SJSA1 (cell line): ENCODE measurements around the gene KNDC1. TPM values are rescaled to one million over a fixed set of nuclear protein-coding genes. Genes with fewer than 3 reads are reported as not detected.
A peak's percentile ranks its signal among the peaks of the same experiment; 100 is the strongest.
"Not testable (repeated sequence)": the region's sequence is repeated elsewhere in the genome, so short reads cannot be mapped to it uniquely, and the experiment has no call there.

Experiments used
- DNase-seq, 2 experiments: peaks; one replicate each; pipeline ENCODE4 v3.0.0-alpha.2; 2015 to 2020; ENCODE audit warnings: low spot score in 2 of 2, low read depth in 1 of 2
- H3K27ac ChIP-seq: fragments of 250-450 bp; sonication (Bioruptor Pico); 2 replicates; pipeline ENCODE4 v1.5.1; 2020; ENCODE audit warnings: mild to moderate bottlenecking, moderate library complexity
- H3K27me3 ChIP-seq: fragments of 250-450 bp; sonication (Bioruptor Pico); replicated peaks from 2 replicates; pipeline ENCODE4 v1.5.1; 2020; ENCODE audit warnings: mild to moderate bottlenecking, moderate library complexity
- H3K36me3 ChIP-seq: fragments of 250-450 bp; sonication (Bioruptor Pico); 2 replicates; pipeline ENCODE4 v1.5.1; 2020; ENCODE audit warnings: mild to moderate bottlenecking
- H3K4me1 ChIP-seq: fragments of 250-450 bp; sonication (Bioruptor Pico); replicated peaks from 2 replicates; pipeline ENCODE4 v1.6.1; 2021; ENCODE audit warnings: mild to moderate bottlenecking
- H3K4me3 ChIP-seq: fragments of 250-450 bp; sonication (Bioruptor Pico); 2 replicates; pipeline ENCODE4 v1.5.1; 2020; ENCODE audit warnings: mild to moderate bottlenecking
- H3K9me3 ChIP-seq: fragments of 250-450 bp; sonication (Bioruptor Pico); replicated peaks from 2 replicates; pipeline ENCODE4 v1.5.1; 2020; ENCODE audit warnings: mild to moderate bottlenecking
- total RNA-seq: library from RNA; depleted of rRNA; stranded (reverse); fragments of >200 nt; shearing (Covaris generic); gene quantifications from 2 replicates; pipeline ENCODE4 v1.2.3, GENCODE V29; 2014

The KNDC1 gene
- total RNA-seq, 1 experiment from 2014 or later = 0.11 TPM

DNA sequence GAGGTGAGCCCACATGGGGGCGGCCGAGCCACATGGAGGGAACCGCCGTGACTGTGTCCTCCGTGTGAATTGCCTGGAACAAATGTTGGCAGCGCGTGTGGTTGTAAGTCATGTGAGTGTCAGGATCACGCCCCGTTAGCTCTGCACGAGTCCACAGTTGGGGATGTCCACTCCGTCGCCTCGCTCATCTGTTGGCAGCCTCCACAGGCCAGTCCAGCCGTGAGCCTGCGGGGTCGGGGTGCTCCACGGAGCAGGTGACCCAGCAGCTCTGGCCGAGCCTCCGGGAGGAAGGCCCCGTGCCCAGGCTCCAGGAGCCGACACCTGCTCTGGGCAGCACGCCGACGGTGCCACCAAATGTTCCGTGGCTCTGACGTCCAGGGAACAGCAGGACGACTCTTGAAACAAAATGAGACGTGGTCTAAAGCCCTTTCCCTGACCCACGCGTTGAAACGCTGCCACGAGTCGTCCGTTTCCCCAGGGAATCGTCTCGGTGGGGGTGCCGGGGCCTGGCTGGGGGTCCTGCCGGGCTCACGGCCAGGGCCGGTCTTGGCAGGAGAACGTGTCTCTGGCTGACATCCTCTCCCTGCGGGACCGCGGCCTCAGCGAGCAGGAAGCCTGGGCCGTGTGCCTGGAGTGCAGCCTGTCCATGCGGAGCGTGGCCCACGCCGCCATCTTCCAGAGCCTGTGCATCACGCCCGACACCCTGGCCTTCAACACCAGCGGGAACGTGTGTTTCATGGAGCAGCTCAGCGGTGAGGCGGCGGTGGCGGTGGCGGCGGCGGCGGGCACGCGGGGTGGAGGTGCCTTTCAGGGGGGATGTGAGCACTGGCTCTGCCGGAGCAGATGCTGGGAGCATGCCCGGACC lies 7.0 kb downstream of the KNDC1 start:
- H3K27ac ChIP-seq = no peak overlapping the region
- no peaks in the 10 kb centered on the region for H3K4me1 ChIP-seq
- H3K36me3 ChIP-seq = no peaks in the 10 kb centered on the region
- no peak for DNase-seq
- H3K27me3 ChIP-seq = no peaks in the 10 kb centered on the region; the same call in 1 of the 2 replicates
- no peak overlapping the region for H3K4me3 ChIP-seq
- no peaks in the 10 kb centered on the region for H3K9me3 ChIP-seq

DNA sequence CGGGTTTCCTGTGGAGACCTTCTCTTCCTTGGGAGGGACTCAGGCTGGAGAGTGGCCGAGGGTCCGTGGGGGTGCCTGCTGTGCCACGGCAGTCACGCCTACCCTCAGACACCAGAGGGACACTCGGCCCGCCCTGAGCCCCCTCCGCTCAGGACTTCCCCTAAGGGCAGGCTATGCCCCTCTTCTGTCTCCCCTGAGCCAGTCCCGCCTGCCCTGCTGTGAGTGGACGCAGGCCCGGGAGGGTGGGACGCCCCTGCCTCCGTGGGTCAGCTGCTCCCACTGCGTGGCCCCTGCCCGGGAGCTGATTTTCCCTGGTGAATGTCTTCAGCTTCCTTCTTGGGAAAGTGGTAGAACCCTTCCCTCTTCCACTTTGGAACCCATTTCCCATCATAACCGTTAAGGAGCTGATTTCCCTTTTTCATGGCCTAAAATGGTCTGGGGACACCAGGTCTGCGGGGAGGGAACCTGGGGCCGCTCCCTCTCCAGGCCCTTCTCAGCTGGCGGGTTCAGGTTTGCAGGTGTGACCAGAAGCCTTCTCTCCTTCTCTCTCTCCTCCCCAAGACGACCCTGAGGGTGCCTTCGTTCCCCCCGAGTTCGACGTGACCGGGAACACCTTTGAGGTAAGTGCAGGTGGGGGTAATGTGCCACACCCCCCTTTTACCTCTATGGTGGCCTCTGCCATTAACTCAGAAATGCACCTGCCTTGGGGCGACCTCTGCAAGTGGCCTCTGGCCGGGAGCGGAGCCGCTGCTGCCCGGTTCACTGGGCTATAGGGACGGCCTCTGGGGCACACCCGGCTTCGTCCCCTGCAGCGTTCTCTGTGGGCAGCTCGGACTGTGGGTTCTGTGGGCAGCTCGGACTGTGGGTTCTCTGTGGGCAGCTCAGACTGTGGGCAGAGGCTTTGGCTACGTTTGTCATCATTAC lies 7.9 kb downstream of the KNDC1 start:
- peak in 1 of 2 experiments; percentile 31 for DNase-seq
- no peaks in the 10 kb centered on the region for H3K9me3 ChIP-seq
- H3K4me1 ChIP-seq = no peaks in the 10 kb centered on the region
- no peaks in the 10 kb centered on the region for H3K36me3 ChIP-seq
- no peak overlapping the region for H3K4me3 ChIP-seq
- H3K27ac ChIP-seq = no peak overlapping the region
- H3K27me3 ChIP-seq = no peaks in the 10 kb centered on the region; the same call in 1 of the 2 replicates

DNA sequence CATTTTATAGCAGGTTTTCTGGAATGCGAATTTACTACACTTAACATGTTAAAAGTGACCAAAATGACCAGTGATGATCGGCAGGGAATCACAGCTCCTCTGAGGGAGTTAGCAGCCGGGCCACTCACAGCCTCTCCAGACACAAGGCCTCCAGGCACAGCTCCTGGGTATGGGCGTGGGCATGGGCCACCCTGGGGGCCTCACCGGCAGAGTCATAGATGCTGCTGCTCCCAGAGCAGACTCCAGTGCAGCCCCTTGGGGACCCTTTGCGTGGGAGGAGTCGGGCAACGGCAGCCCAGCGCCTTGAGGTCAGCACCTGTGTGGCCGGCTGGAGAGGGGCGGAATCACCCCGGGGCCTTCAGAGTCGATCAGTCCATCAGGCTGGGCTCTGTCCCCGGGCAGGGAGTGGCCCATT lies 8.6 kb downstream of the KNDC1 start:
- no peak overlapping the region for H3K27ac ChIP-seq
- no peaks in the 10 kb centered on the region for H3K4me1 ChIP-seq
- no peaks in the 10 kb centered on the region for H3K9me3 ChIP-seq
- no peak for DNase-seq
- no peaks in the 10 kb centered on the region; the same call in 1 of the 2 replicates for H3K27me3 ChIP-seq
- no peaks in the 10 kb centered on the region for H3K36me3 ChIP-seq
- no peak overlapping the region for H3K4me3 ChIP-seq

DNA sequence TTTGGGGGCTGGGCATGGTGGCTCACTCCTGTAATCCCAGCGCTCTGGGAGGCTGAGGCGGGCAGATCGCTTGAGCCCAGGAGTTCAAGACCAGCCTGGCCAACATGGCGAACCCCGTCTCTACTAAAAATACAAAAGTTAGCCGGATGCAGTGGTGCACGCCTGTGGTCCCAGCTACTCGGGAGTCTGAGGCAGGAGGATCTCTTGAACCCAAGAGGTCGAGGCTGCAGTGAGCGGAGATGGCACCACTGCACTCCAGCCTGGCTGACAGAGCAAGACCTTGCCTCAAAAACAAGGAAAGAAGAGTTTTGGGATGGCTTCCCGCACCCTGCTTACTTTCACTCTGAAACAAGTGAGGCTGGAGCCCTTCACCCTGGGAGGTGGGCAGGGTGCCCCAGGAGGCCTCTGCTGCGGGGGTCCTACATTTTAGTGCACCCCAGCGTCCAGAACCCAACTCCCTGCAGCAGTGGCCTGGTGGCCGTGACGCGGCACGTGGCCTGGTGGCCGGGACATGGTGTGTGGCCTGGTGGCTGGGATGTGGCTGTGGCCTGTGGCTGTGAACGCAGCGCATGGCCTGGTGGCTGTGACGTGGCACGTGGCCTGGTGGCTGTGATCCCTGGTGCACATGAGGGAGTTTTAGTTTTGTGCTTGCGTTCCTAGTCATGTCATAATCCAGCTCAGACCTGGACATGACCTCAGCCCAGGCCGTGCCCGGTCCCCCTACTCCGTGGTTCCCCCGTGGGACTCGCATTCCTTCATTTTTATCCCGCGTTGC lies 9.3 kb downstream of the KNDC1 start:
- Histone ChIP-seq H3K9me3 (no peaks in the 10 kb centered on the region), H3K36me3 (no peaks in the 10 kb centered on the region), H3K4me3 (no peak overlapping the region), H3K27ac (no peak overlapping the region), H3K4me1 (no peaks in the 10 kb centered on the region), H3K27me3 (no peaks in the 10 kb centered on the region; the same call in 1 of the 2 replicates)
- no peak for DNase-seq

DNA sequence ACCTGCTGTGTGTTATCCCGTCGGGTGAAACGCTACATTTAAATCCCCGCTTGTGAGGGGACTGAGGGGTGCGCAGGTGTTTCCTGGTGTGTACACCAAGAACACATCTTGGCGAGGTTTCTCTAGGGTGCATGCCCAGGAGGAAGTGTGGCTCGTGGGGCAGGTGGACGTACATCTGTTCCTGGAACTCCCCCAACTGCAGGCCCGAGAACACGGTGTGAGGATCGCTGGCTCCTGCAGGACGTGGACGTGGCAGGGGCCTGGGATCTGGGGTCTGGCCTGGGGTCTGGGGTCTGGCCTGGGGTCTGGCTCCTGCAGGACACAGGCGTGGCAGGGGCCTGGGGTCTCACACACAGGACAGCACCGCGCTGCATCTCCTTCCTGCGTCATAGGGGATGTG lies 10.1 kb downstream of the KNDC1 start:
- no peaks in the 10 kb centered on the region for H3K4me1 ChIP-seq
- H3K4me3 ChIP-seq = no peak overlapping the region
- no peaks in the 10 kb centered on the region for H3K9me3 ChIP-seq
- no peak overlapping the region for H3K27ac ChIP-seq
- H3K27me3 ChIP-seq = no peaks in the 10 kb centered on the region; the same call in 1 of the 2 replicates
- no peak for DNase-seq
- no peaks in the 10 kb centered on the region for H3K36me3 ChIP-seq

DNA sequence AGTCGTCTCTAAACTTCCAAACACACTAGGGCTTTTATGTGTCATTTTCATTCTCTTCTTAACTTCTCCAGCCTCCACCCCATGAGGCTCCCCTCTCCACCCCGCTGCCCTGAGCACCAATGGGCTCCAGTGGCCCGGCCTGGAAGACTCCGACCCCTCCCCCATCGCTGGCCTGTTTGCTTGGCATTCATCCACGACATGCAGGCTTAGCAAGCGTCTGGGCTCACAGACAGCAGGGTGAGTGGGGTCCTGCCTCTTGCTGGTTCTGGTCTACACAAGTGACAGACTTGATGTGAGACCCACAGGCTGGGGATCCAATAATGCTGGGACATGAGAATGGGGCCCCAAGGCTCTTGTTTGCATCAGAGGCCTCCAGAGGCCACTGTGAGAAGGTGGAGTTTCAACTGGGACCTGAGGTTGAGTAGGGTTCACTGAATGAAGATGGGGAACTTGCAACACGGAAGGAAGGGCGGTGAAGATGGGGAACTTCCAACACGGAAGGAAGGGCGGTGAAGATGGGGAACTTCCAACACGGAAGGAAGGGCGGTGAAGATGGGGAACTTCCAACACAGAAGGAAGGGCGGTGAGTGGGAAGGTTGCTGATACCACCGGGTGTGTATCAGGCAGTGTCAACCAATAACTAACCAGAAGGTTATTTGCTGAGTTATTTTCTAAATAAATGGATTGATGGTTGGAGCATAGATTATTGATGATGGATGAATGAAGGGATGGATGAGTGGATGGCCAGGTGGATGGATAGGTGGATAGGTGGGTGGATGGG lies 14.0 kb downstream of the KNDC1 start:
- Histone ChIP-seq H3K4me1 (no peaks in the 10 kb centered on the region), H3K9me3 (peaks cover 16% of the 10 kb centered on the region), H3K27ac (no peak overlapping the region), H3K4me3 (no peak overlapping the region), H3K36me3 (no peaks in the 10 kb centered on the region), H3K27me3 (no peaks in the 10 kb centered on the region; the same call in 1 of the 2 replicates)
- peak in 1 of 2 experiments; percentile 36 for DNase-seq

DNA sequence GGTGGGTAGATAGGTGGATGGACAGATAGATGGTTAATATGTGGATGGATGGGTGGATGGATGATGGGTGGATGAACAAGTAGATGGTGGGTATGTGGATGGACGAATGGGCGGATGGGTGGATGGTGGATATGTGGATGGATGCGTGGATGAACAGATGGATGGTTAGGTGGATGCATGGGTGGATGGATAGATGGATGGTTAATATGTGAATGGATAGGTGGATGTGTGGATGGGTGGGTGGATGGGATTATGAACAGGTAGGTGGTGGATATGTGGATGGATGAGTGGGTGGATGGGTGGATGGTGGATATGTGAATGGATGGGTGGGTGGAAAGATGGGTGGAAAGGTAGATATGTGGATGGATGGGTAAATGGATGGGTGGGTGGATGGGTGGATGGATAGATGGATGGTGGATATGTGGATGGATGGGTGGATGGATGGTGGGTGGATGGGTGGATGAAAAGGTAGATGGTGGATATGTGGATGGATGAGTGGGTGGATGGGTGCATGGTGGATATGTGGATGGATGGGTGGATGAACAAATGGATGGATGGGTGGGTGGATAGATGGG lies 14.8 kb downstream of the KNDC1 start:
- Histone ChIP-seq H3K4me3 (no peak overlapping the region), H3K9me3 (peaks cover 16% of the 10 kb centered on the region), H3K4me1 (no peaks in the 10 kb centered on the region), H3K27ac (no peak overlapping the region), H3K27me3 (no peaks in the 10 kb centered on the region; the same call in 1 of the 2 replicates), H3K36me3 (no peaks in the 10 kb centered on the region)
- DNase-seq = no peak

DNA sequence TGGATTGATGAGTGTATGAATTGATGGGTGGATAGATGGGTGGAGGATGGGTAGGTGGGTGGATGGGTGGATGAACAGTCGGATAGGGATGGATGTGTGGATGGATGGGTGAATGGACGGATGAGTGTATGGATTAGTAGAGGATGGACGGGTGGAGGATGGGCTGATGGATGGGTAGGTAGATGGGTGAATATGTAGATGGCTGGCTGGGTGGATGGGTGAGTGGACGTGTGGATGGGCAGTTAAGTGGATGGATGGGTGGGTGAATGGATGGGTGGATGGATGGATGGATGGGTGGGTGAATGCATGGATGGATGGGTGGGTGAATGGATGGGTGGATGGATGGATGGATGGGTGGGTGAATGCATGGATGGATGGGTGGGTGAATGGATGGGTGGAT lies 15.6 kb downstream of the KNDC1 start:
- not testable (repeated sequence) for H3K27me3 ChIP-seq, H3K4me3 ChIP-seq, DNase-seq, H3K4me1 ChIP-seq, H3K36me3 ChIP-seq, H3K27ac ChIP-seq
- peaks cover 16% of the 10 kb centered on the region for H3K9me3 ChIP-seq

DNA sequence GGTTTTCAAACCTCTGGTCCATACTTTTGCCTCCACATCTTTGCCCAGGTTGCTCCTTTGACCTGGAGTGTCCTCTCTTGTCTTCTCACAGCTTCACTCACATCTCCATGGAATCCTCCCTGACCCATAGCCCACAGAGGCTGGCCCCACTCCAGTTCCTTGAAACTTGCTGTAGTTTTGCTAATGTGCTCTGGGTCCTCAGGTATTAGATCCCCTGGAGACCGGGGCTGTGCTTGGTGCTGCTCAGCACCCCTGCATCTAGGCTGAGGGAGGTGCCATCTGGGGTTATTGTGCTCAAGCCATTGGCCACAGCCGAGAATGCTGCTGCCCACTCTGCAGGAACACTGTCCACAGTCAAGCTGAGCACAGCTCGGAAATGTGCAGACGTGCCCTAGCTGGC lies 16.5 kb downstream of the KNDC1 start:
- no peak overlapping the region for H3K27ac ChIP-seq
- no peak for DNase-seq
- no peak overlapping the region for H3K4me3 ChIP-seq
- peaks cover 16% of the 10 kb centered on the region for H3K9me3 ChIP-seq
- no peaks in the 10 kb centered on the region for H3K27me3 ChIP-seq
- H3K4me1 ChIP-seq = no peaks in the 10 kb centered on the region
- H3K36me3 ChIP-seq = no peaks in the 10 kb centered on the region

DNA sequence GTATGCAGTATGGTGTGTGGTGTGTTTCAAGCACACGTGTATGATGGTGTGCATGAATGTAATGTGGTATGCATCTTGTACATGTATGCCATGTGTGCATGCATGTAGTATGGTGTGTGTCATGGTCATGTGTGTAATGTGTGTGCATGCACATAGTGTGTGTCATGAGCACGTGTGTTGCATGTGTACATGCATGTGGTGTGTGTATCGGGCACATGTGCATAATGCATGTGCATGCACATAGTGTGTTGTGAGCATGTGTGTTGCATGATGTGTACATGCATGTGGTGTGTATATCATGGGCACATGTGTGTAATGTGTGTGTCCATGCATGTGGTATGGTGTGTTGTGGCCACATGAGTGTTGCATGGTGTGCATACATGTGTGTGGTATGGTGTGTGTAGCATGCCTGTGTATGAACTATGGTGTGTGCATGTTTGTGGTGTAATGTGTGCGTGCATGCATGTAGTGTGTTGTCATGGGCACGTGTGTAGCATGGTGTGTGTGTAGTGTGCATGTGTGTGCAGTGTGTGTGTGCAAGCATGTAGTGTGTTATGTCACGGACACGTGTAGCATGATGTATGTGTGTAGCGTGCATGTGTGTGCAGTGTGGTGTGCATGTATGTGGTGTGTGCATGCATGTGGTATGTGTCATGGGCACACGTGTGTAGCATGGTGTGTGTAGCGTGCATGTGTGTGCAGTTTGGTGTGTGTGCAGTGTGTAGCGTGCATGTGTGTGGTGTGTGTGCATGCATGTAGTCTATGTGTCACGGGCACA lies 17.6 kb downstream of the KNDC1 start:
- Histone ChIP-seq H3K27me3 (no peaks in the 10 kb centered on the region), H3K4me3 (no peak overlapping the region), H3K9me3 (peaks cover 16% of the 10 kb centered on the region), H3K4me1 (no peaks in the 10 kb centered on the region), H3K36me3 (no peaks in the 10 kb centered on the region), H3K27ac (no peak overlapping the region)
- no peak for DNase-seq

DNA sequence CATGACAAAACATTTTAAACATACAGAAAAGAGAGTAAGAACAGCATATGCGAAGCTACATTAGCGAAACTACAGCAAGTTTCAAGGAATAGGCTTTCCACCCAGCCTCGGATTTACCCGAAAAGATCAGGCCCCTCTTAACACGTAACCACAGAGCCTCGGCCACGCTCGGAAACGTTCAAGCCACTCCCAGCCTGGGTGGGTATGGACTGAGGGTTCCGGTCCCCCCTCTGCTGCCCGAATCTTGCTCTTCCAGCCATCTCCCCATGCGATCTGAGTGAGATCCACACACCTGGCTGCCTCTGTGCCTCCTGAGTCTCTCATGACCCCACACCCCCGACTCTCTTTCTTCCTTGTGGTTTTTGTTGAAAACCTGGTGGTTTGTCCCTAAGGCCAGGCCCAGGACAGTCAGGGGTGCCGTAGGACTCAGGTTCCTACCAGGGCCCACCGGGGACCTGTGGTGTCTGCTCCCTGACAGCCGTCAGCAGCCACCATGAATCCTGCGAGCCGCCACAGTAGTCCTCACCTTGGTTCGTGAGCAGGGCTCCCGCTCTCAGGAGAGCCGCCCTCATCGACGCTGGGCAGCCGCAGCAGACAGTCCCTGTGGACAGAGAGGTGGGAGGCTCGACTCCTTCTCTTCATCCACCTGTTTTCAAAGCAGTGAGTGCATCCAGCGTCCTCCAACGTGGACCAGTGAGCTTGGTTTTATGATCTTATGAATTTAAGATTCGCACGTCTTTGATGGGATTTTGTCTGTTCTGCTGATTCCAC lies 18.5 kb downstream of the KNDC1 start:
- no peak overlapping the region for H3K4me3 ChIP-seq
- H3K27ac ChIP-seq = no peak overlapping the region
- peaks cover 16% of the 10 kb centered on the region for H3K9me3 ChIP-seq
- no peaks in the 10 kb centered on the region for H3K4me1 ChIP-seq
- no peaks in the 10 kb centered on the region for H3K27me3 ChIP-seq
- no peak for DNase-seq
- H3K36me3 ChIP-seq = no peaks in the 10 kb centered on the region
